Measurements from ENCODE around the gene SEMA5B. TPM values are rescaled to one million over a fixed set of nuclear protein-coding genes. Genes with fewer than 3 reads are reported as not detected.
A peak's percentile ranks its signal among the peaks of the same experiment; 100 is the strongest.

SEMA5B gene
- total RNA-seq, 1 experiment from 2014 or later: 9.4 TPM

GRCh38 chr3:122942937-122943827 lies 84.4 kb downstream of the SEMA5B start:
- no peak overlapping the region for H3K9ac ChIP-seq (ENCODE audit: extremely low read depth, insufficient read length, low read length)
- H2BK5ac ChIP-seq (ENCODE audit: insufficient read length, low read length): no peak overlapping the region
- H2BK12ac ChIP-seq (ENCODE audit: insufficient read length, low read depth, low read length): no peak overlapping the region
- H3K4me1 ChIP-seq (ENCODE audit: insufficient read depth, low read length): no peaks in the 10 kb centered on the region
- H3T11ph ChIP-seq (ENCODE audit: low read length): no peak overlapping the region
- no CpG with 5 or more reads among the region's 23 CpGs for WGBS (ENCODE audit: extremely low coverage, insufficient read length, low lambda C conversion rate)
- H3K18ac ChIP-seq (ENCODE audit: insufficient read length, low read depth, low read length): no peak overlapping the region
- H3K4ac ChIP-seq (ENCODE audit: low read depth, low read length): no peak overlapping the region
- no peak overlapping the region for H2BK15ac ChIP-seq (ENCODE audit: low read depth, low read length)
- no peak overlapping the region for H3K23ac ChIP-seq (ENCODE audit: insufficient read length, low read depth, low read length)
- H3K27ac Mint-ChIP-seq: no peak overlapping the region
- peaks cover 21% of the 10 kb centered on the region for H3K27me3 Mint-ChIP-seq (ENCODE audit: low read depth)
- H2AFZ ChIP-seq (ENCODE audit: low read length): no peak overlapping the region
- H2BK20ac ChIP-seq (ENCODE audit: low read depth, low read length, poor library complexity, severe bottlenecking): no peak overlapping the region
- peak; percentile 89 for DNase-seq
- H3K4me1 Mint-ChIP-seq: peaks cover 15 to 30% of the 10 kb centered on the region in 2 experiments
- no peaks in the 10 kb centered on the region for H3K79me1 ChIP-seq (ENCODE audit: insufficient read depth, low read depth, low read length, poor library complexity, severe bottlenecking)
- no peaks in the 10 kb centered on the region; the same call in 1 of the 2 replicates for H3K27me3 ChIP-seq (ENCODE audit: insufficient read depth, low read length)
- no peak overlapping the region for H3K56ac ChIP-seq (ENCODE audit: insufficient read length, low read depth, low read length)
- H4K20me1 ChIP-seq (ENCODE audit: control insufficient read depth, insufficient read depth, insufficient read length): no peaks in the 10 kb centered on the region
- no peaks in the 10 kb centered on the region for H3K23me2 ChIP-seq (ENCODE audit: insufficient read length, low read depth, low read length, poor library complexity, severe bottlenecking)
- H3K4me3 Mint-ChIP-seq: no peak overlapping the region
- H3K14ac ChIP-seq (ENCODE audit: insufficient read depth, low read length): no peak overlapping the region; the same call in 1 of the 2 replicates
- no peaks in the 10 kb centered on the region for H3K36me3 Mint-ChIP-seq (ENCODE audit: insufficient read depth in 1 of 3, low read depth in 3 of 3)
- H4K5ac ChIP-seq (ENCODE audit: insufficient read length, low read depth, low read length): no peak overlapping the region
- no peaks in the 10 kb centered on the region for H3K79me2 ChIP-seq (ENCODE audit: insufficient read depth, low read length)
- peak; percentile 97 for TF ChIP-seq CTCF (conservative IDR thresholded peaks at IDR 0.05)
- no peaks in the 10 kb centered on the region for H3K9me3 Mint-ChIP-seq
- H2AK5ac ChIP-seq (ENCODE audit: insufficient read length, low read length): no peak overlapping the region
- no peak overlapping the region for H4K8ac ChIP-seq (replicated peaks; ENCODE audit: insufficient read length, low read depth, low read length)
- no peak overlapping the region for H3K4me2 ChIP-seq (ENCODE audit: insufficient read depth, insufficient read length, low read length)
- H3K9me3 ChIP-seq (ENCODE audit: control insufficient read depth, low read depth, low read length): no peaks in the 10 kb centered on the region
- H4K91ac ChIP-seq (ENCODE audit: insufficient read length, low read depth, low read length): no peak overlapping the region
- no peak overlapping the region for H3K27ac ChIP-seq (ENCODE audit: insufficient read length, low read depth, low read length)
- no peak overlapping the region for H2BK120ac ChIP-seq (ENCODE audit: low read depth, low read length, poor library complexity, severe bottlenecking)

Measured in H9 (cell line).